ENCODE results near the gene ZBTB40. TPM values are rescaled to one million over a fixed set of nuclear protein-coding genes. Genes with fewer than 3 reads are reported as not detected.

ZBTB40 gene
- total RNA-seq, 1 experiment from 2014 or later: 25.3 TPM

DNA sequence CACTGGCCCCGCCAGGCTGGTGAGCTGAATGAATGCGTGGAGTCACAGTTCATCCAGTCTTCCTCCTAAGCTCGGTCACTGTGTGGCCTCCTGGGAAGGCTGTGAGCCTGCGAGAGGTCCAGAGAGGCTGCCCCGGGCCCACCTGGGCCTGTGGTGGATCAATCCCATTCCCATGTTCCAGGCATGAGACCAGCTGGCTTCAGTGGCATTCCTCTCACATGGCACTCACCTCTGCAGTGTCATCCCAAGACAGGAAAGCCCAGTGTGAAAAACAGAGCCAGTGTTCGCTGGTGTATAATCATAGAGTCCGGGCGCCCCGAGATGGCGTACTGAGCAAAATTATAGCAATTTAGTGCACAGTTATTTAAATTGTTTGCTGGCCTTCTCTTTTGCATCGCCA, 74.0 kb downstream of the ZBTB40 start:
- intact Hi-C loops (cut with micrococcal nuclease; ENCODE audit: unreplicated experiment): no loop called here
- DNase-seq (ENCODE audit: low spot score): no peak
- H3K4me1 ChIP-seq (ENCODE audit: insufficient read depth, low read length, poor library complexity, severe bottlenecking): no peaks in the 10 kb centered on the region
- no peak overlapping the region for H3K27ac ChIP-seq (ENCODE audit: low read depth, low read length, poor library complexity, severe bottlenecking)
- no peaks in the 10 kb centered on the region for H3K9me3 ChIP-seq (ENCODE audit: low read depth, low read length, poor library complexity, severe bottlenecking)
- BruUV-seq (replicated peaks): no TSS peak
- CTCF ChIA-PET: no interaction called here
- H3K36me3 ChIP-seq (ENCODE audit: insufficient read depth, low read length, poor library complexity, severe bottlenecking): peaks cover 10% of the 10 kb centered on the region
- H3K27me3 ChIP-seq (replicated peaks; ENCODE audit: insufficient read depth, low read depth, low read length, poor library complexity): no peaks in the 10 kb centered on the region
- TF ChIP-seq EZH2 (IDR thresholded peaks at IDR 0.05; ENCODE audit: borderline replicate concordance, low read depth, low read length, poor library complexity, severe bottlenecking): no peak
- TF ChIP-seq, protein P1, sequence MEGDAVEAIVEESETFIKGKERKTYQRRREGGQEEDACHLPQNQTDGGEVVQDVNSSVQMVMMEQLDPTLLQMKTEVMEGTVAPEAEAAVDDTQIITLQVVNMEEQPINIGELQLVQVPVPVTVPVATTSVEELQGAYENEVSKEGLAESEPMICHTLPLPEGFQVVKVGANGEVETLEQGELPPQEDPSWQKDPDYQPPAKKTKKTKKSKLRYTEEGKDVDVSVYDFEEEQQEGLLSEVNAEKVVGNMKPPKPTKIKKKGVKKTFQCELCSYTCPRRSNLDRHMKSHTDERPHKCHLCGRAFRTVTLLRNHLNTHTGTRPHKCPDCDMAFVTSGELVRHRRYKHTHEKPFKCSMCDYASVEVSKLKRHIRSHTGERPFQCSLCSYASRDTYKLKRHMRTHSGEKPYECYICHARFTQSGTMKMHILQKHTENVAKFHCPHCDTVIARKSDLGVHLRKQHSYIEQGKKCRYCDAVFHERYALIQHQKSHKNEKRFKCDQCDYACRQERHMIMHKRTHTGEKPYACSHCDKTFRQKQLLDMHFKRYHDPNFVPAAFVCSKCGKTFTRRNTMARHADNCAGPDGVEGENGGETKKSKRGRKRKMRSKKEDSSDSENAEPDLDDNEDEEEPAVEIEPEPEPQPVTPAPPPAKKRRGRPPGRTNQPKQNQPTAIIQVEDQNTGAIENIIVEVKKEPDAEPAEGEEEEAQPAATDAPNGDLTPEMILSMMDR (conservative IDR thresholded peaks at IDR 0.05; ENCODE audit: low read depth, low read length): no peak
- POLR2A ChIA-PET (ENCODE audit: low non-redundant PET): no interaction called here
- H3K4me3 ChIP-seq (ENCODE audit: low read depth, low read length, poor library complexity, severe bottlenecking): no peak overlapping the region

DNA sequence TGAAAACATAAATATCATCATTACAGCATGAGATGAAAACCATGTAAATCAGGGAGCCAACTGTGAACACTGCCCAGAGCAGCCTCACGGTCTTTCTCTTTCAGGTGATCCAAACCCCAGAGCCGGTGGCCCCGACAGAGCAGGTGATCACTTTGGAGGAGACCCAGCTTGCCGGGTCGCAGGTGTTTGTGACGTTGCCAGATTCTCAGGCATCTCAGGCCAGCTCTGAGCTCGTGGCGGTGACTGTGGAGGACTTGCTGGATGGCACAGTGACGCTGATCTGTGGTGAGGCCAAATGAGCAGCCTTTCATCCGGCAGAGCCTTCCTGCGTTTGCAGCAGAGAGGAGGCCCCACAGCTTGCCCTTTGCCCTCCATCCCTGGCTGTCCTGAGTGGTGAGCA, 74.4 kb downstream of the ZBTB40 start:
- Histone ChIP-seq H3K27me3 (replicated peaks; ENCODE audit: insufficient read depth, low read depth, low read length, poor library complexity) (no peaks in the 10 kb centered on the region), H3K4me3 (ENCODE audit: low read depth, low read length, poor library complexity, severe bottlenecking) (no peak overlapping the region), H3K36me3 (ENCODE audit: insufficient read depth, low read length, poor library complexity, severe bottlenecking) (peaks cover 9% of the 10 kb centered on the region), H3K27ac (ENCODE audit: low read depth, low read length, poor library complexity, severe bottlenecking) (no peak overlapping the region), H3K9me3 (ENCODE audit: low read depth, low read length, poor library complexity, severe bottlenecking) (no peaks in the 10 kb centered on the region), H3K4me1 (ENCODE audit: insufficient read depth, low read length, poor library complexity, severe bottlenecking) (no peaks in the 10 kb centered on the region)
- POLR2A ChIA-PET (ENCODE audit: low non-redundant PET): no interaction called here
- TF ChIP-seq, protein P1 (conservative IDR thresholded peaks at IDR 0.05; ENCODE audit: low read depth, low read length): no peak
- TF ChIP-seq EZH2 (IDR thresholded peaks at IDR 0.05; ENCODE audit: borderline replicate concordance, low read depth, low read length, poor library complexity, severe bottlenecking): no peak
- no peak for DNase-seq (ENCODE audit: low spot score)
- intact Hi-C loops (cut with micrococcal nuclease; ENCODE audit: unreplicated experiment): no loop called here
- BruUV-seq (replicated peaks): no TSS peak
- CTCF ChIA-PET: no interaction called here

DNA sequence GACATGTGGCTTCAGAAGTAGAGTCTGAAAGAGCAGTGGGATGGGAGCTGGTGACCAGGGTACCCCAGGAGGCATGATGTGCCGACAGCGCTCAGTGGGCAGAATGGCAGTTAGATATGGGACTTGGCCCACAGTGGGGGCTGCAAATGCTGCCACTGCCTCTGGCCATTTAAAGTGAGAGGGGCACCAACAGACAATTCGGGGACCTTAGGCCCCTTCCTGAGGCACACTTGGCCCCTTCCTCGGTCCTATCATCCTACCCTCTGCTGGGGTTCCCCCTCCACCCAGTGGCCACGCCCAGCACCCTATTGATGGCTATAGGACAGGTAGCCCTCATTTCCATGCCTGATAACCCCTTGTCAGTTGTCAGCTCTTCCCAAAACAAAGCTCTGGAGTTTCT, 75.0 kb downstream of the ZBTB40 start:
- Histone ChIP-seq H3K4me1 (ENCODE audit: insufficient read depth, low read length, poor library complexity, severe bottlenecking) (no peaks in the 10 kb centered on the region), H3K9me3 (ENCODE audit: low read depth, low read length, poor library complexity, severe bottlenecking) (no peaks in the 10 kb centered on the region), H3K27me3 (replicated peaks; ENCODE audit: insufficient read depth, low read depth, low read length, poor library complexity) (no peaks in the 10 kb centered on the region), H3K4me3 (ENCODE audit: low read depth, low read length, poor library complexity, severe bottlenecking) (no peak overlapping the region), H3K36me3 (ENCODE audit: insufficient read depth, low read length, poor library complexity, severe bottlenecking) (peaks cover 6% of the 10 kb centered on the region), H3K27ac (ENCODE audit: low read depth, low read length, poor library complexity, severe bottlenecking) (no peak overlapping the region)
- BruUV-seq (replicated peaks): no TSS peak
- DNase-seq (ENCODE audit: low spot score): no peak
- ChIA-PET POLR2A (ENCODE audit: low non-redundant PET) (no interaction called here), CTCF (no interaction called here)
- TF ChIP-seq, protein P1 (conservative IDR thresholded peaks at IDR 0.05; ENCODE audit: low read depth, low read length): no peak
- TF ChIP-seq EZH2 (IDR thresholded peaks at IDR 0.05; ENCODE audit: borderline replicate concordance, low read depth, low read length, poor library complexity, severe bottlenecking): no peak
- intact Hi-C loops (cut with micrococcal nuclease; ENCODE audit: unreplicated experiment): no loop called here
